Fibroblast of lung (primary cell): ENCODE data around the gene ZNF546. TPM values are rescaled to one million over a fixed set of nuclear protein-coding genes. Genes with fewer than 3 reads are reported as not detected.

ENCODE experiments used
- DNase-seq, 2 donors: peaks; one replicate each; pipeline versions ENCODE4 v3.0.0 to v3.0.0-alpha.2; 2010; ENCODE audit warnings: low read depth in 2 of 2
- H2AFZ ChIP-seq: 2 replicates; pipeline ENCODE4 v1.5.1; 2012; ENCODE audit warnings: low read length, control low read depth, inconsistent platforms
- H3K27ac ChIP-seq: 2 replicates; pipeline ENCODE4 v1.5.1; 2011; ENCODE audit warnings: low read length, control low read depth; ENCODE audit not compliant: insufficient read depth
- H3K27me3 ChIP-seq: 2 replicates; pipeline ENCODE4 v1.5.1; 2011; ENCODE audit warnings: mild to moderate bottlenecking, low read length; ENCODE audit not compliant: control insufficient read depth, insufficient read depth
- H3K36me3 ChIP-seq: 2 replicates; pipeline ENCODE4 v1.5.1; 2011; ENCODE audit warnings: low read length; ENCODE audit not compliant: control insufficient read depth, insufficient read depth
- H3K4me1 ChIP-seq: 2 replicates; pipeline ENCODE4 v1.5.1; 2011; ENCODE audit warnings: low read length; ENCODE audit not compliant: control insufficient read depth, insufficient read depth; ENCODE audit errors: extremely low read depth
- H3K4me2 ChIP-seq: 2 replicates; pipeline ENCODE4 v1.5.1; 2011; ENCODE audit warnings: low read length, control low read depth; ENCODE audit not compliant: insufficient read depth; ENCODE audit errors: extremely low read depth
- H3K4me3 ChIP-seq, 4 experiments: fragments of 200-600 bp in 1 of 4; sonication (generic) in 1 of 4; replicated peaks in 1 of 4; 2 replicates each; pipeline ENCODE4 v1.5.1; 2011 to 2016; ENCODE audit warnings: low read length in 4 of 4, low read depth in 3 of 4, mild to moderate bottlenecking in 3 of 4, control low read depth in 2 of 4, inconsistent platforms in 1 of 4, mixed read lengths in 1 of 4; ENCODE audit not compliant: insufficient read depth in 1 of 4; ENCODE audit errors: control extremely low read depth in 1 of 4
- H3K79me2 ChIP-seq: 2 replicates; pipeline ENCODE4 v1.5.1; 2012; ENCODE audit warnings: mild to moderate bottlenecking, low read length, inconsistent platforms; ENCODE audit not compliant: control insufficient read depth, insufficient read depth
- H3K9ac ChIP-seq: 2 replicates; pipeline ENCODE4 v1.5.1; 2011; ENCODE audit warnings: mild to moderate bottlenecking, low read length, control low read depth; ENCODE audit not compliant: insufficient read depth
- H3K9me3 ChIP-seq: 2 replicates; pipeline ENCODE4 v1.5.1; 2012; ENCODE audit warnings: low read depth, low read length; ENCODE audit not compliant: control insufficient read depth, insufficient read depth
- H4K20me1 ChIP-seq: 2 replicates; pipeline ENCODE4 v1.5.1; 2011; ENCODE audit warnings: low read length; ENCODE audit not compliant: control insufficient read depth, insufficient read depth; ENCODE audit errors: extremely low read depth
- EZH2 ChIP-seq: IDR thresholded peaks from 2 replicates; pipeline ENCODE4 v1.5.1; 2012; ENCODE audit warnings: low read length, control low read depth, mild to moderate bottlenecking; ENCODE audit errors: missing control alignments
- polyA plus RNA-seq, 2 donors: library from polyadenylated mRNA; depleted of rRNA in 1 of 2; stranded (reverse) in 1 of 2; unstranded in 1 of 2; fragments of >200 nt; gene quantifications; 2 replicates each; pipeline ENCODE4 v1.2.1, GENCODE V29; 2011 to 2012; ENCODE audit warnings: missing spikeins in 1 of 2
- total RNA-seq: library from RNA; depleted of rRNA; stranded (reverse); fragments of >200 nt; gene quantifications from 2 replicates; pipeline ENCODE4 v1.2.1, GENCODE V29; 2014
- TF ChIP-seq, protein P1 (sequence below), 2 donors: IDR thresholded peaks in 1 of 2; conservative IDR thresholded peaks in 1 of 2; 1 replicate in 1 of 2; 2 replicates in 1 of 2; pipeline ENCODE4 v1.5.1; 2011 to 2012; ENCODE audit warnings: low read length in 2 of 2, control low read depth in 1 of 2, inconsistent platforms in 1 of 2, low read depth in 1 of 2, mild to moderate bottlenecking in 1 of 2

The ZNF546 gene
- total and polyA plus RNA-seq, 2 donors (not counting 1 experiment from before 2014, with no cell fraction given): 1.6 to 15.7 TPM

DNA sequence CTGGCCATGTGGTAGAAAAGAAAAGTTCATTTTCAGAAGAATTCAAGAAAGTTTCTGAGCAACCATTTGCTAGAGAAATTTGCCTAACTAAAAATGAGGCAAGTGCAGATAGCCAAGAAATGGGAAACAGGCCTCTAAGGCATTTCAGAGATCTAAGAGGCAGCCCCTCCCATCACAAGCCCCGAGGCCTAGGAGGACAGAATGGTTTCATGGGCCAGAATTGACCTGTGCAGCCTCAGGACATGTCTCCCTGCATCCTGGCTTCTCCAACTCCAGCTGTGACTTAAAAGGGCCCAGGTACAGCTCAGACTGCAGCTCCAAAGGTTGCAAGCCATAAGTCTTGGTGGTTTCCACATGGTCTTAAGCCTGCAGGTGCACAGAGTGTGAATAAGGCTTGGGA, 3.3 kb upstream of the ZNF546 start:
- peaks cover 2% of the 10 kb centered on the region for H3K79me2 ChIP-seq
- H3K9me3 ChIP-seq: no peaks in the 10 kb centered on the region
- no peaks in the 10 kb centered on the region for H4K20me1 ChIP-seq
- TF ChIP-seq, protein P1, sequence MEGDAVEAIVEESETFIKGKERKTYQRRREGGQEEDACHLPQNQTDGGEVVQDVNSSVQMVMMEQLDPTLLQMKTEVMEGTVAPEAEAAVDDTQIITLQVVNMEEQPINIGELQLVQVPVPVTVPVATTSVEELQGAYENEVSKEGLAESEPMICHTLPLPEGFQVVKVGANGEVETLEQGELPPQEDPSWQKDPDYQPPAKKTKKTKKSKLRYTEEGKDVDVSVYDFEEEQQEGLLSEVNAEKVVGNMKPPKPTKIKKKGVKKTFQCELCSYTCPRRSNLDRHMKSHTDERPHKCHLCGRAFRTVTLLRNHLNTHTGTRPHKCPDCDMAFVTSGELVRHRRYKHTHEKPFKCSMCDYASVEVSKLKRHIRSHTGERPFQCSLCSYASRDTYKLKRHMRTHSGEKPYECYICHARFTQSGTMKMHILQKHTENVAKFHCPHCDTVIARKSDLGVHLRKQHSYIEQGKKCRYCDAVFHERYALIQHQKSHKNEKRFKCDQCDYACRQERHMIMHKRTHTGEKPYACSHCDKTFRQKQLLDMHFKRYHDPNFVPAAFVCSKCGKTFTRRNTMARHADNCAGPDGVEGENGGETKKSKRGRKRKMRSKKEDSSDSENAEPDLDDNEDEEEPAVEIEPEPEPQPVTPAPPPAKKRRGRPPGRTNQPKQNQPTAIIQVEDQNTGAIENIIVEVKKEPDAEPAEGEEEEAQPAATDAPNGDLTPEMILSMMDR (conservative IDR thresholded peaks at IDR 0.05 in 1 of 2, IDR thresholded peaks at IDR 0.05 in 1 of 2; ENCODE audit: low read depth in 1 of 2, low read length in 2 of 2): no peak
- no peak for TF ChIP-seq EZH2
- no peak for DNase-seq
- H3K4me2 ChIP-seq: no peak overlapping the region
- no peak overlapping the region for H3K9ac ChIP-seq
- H3K36me3 ChIP-seq: no peaks in the 10 kb centered on the region
- no peak overlapping the region for H3K4me3 ChIP-seq
- no peak overlapping the region for H2AFZ ChIP-seq
- no peaks in the 10 kb centered on the region for H3K27me3 ChIP-seq
- H3K4me1 ChIP-seq: no peaks in the 10 kb centered on the region
- no peak overlapping the region for H3K27ac ChIP-seq

DNA sequence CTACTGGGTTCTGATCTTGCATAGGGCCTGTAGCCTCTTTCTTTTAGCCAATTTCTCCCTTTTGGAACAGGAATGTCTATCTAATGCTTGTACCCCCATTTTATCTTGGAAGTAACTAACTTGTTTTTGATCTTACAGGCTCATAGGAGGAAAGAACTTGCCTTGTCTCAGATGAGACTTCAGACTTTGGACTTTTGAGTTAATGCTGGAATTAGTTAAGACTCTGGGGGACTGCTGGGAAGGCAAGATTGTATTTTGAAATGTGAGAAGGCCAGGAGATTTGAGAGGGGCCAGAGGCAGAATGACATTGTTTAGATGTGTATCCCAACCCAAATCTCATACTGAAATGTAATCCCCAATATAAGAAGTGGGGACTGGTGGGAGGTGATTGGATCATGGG, 2.5 kb upstream of the ZNF546 start:
- peaks cover 2% of the 10 kb centered on the region for H3K79me2 ChIP-seq
- H2AFZ ChIP-seq: no peak overlapping the region
- no peak overlapping the region for H3K27ac ChIP-seq
- no peak for DNase-seq
- TF ChIP-seq, protein P1 (conservative IDR thresholded peaks at IDR 0.05 in 1 of 2, IDR thresholded peaks at IDR 0.05 in 1 of 2; ENCODE audit: low read depth in 1 of 2, low read length in 2 of 2): no peak
- TF ChIP-seq EZH2: no peak
- H3K27me3 ChIP-seq: no peaks in the 10 kb centered on the region
- H3K4me3 ChIP-seq: no peak overlapping the region
- H3K9me3 ChIP-seq: no peaks in the 10 kb centered on the region
- no peak overlapping the region for H3K9ac ChIP-seq
- no peaks in the 10 kb centered on the region for H3K4me1 ChIP-seq
- H3K4me2 ChIP-seq: no peak overlapping the region
- H3K36me3 ChIP-seq: no peaks in the 10 kb centered on the region
- H4K20me1 ChIP-seq: no peaks in the 10 kb centered on the region

DNA sequence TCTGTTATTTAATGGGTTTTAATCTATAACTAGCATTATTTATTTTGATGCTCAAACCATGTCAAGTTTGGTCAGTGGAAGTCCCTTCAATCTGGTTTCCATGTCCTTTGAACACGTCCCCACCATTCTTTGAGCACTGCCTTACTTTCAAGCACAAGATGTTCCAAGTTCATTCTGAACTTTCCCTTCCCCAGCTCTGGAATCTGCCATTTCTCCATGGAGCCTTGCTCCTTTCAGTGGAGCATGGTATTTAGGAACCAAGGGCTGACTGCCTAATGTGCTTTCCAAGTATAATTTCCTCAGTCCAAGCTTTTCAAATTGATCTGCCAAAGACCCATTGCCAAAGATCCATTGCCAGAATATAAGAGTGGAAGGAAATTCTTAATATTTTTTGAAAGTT, 1.1 kb upstream of the ZNF546 start:
- TF ChIP-seq EZH2: no peak
- TF ChIP-seq, protein P1 (conservative IDR thresholded peaks at IDR 0.05 in 1 of 2, IDR thresholded peaks at IDR 0.05 in 1 of 2; ENCODE audit: low read depth in 1 of 2, low read length in 2 of 2): no peak
- no peak for DNase-seq

More for the DNA sequence above, 1.1 kb upstream of the ZNF546 start:
- Histone ChIP-seq H3K4me2 (peak overlapping the region; percentile 98), H3K27me3 (no peaks in the 10 kb centered on the region), H3K27ac (no peak overlapping the region), H3K36me3 (no peaks in the 10 kb centered on the region), H3K9me3 (no peaks in the 10 kb centered on the region), H3K9ac (no peak overlapping the region), H3K4me1 (no peaks in the 10 kb centered on the region), H3K79me2 (peaks cover 2% of the 10 kb centered on the region), H2AFZ (no peak overlapping the region), H3K4me3 (peak overlapping the region in 3 of 4 experiments; percentile 86 to 95 (median 87)), H4K20me1 (no peaks in the 10 kb centered on the region)
